K562 (cell line): ENCODE results near the gene C1QTNF6. TPM values are rescaled to one million over a fixed set of nuclear protein-coding genes. Genes with fewer than 3 reads are reported as not detected.

Experiments
- ATAC-seq: fragments of 200-7000 bp; cut with Tn5 transposase; 3 replicates; pipeline ENCODE4 v1.9.1; 2020; ENCODE audit warnings: moderate library complexity
- BruUV-seq: library from RNA; stranded (reverse); fragments of 400-500 nt; replicated peaks from 2 replicates; lab custom pipeline; 2021; lab: Mats Ljungman, UMichigan
- CTCF ChIA-PET: fragments of 300-600 bp; formaldehyde crosslinking; extraction: SDS; loops from one replicate; lab custom pipeline; 2021; ENCODE audit warnings: low intra/inter-chr PET ratio; lab: Yijun Ruan, JAX
- POLR2A ChIA-PET: fragments of 300-600, 350-650 bp; sonication (Branson Sonifier 250); formaldehyde crosslinking; extraction: SDS; loops from one replicate; lab custom pipeline; 2021; ENCODE audit warnings: antibody characterized with exemption, inconsistent platforms; lab: Yijun Ruan, JAX
- DNase-seq, 4 experiments: peaks; one replicate each; pipeline versions ENCODE4 v3.0.0 to v3.0.0-alpha.2; 2011 to 2018; ENCODE audit warnings: low spot score in 3 of 4, mixed read lengths in 3 of 4; ENCODE audit errors: extremely low read depth in 1 of 4
- FAIRE-seq: peaks from 2 replicates; lab custom pipeline; 2011; peaks lifted over from hg19 to GRCh38; lab: Jason Lieb, UNC
- H2AFZ ChIP-seq: 2 replicates; pipeline ENCODE4 v1.6.0; 2011; ENCODE audit warnings: low read depth, low read length, control low read depth, inconsistent platforms
- H3K27ac ChIP-seq: fragments of 200-600 bp; 3 replicates; pipeline ENCODE4 v1.8.0; 2011; ENCODE audit warnings: low read depth, mild to moderate bottlenecking, control low read depth, inconsistent platforms, low read length, moderate library complexity, mixed read lengths; ENCODE audit errors: extremely low read depth
- H3K27me3 ChIP-seq, 2 experiments: fragments of 300-600 bp in 1 of 2; 2 replicates in 1 of 2; 3 replicates in 1 of 2; pipeline versions ENCODE4 v1.6.0 to v1.8.0; 2011; ENCODE audit warnings: inconsistent platforms in 2 of 2, low read length in 2 of 2, mild to moderate bottlenecking in 1 of 2, mixed read lengths in 1 of 2, moderate library complexity in 1 of 2; ENCODE audit not compliant: control insufficient read depth in 2 of 2, insufficient read depth in 2 of 2
- H3K36me3 ChIP-seq: fragments of 300-600 bp; 3 replicates; pipeline ENCODE4 v1.8.0; 2011; ENCODE audit warnings: mild to moderate bottlenecking, low read length, inconsistent platforms; ENCODE audit not compliant: control insufficient read depth, insufficient read depth
- H3K4me1 ChIP-seq, 2 experiments: fragments of 200-600 bp in 1 of 2; replicated peaks in 1 of 2; 2 replicates in 1 of 2; 3 replicates in 1 of 2; pipeline versions ENCODE4 v1.5.1 to v1.8.0; 2011; ENCODE audit warnings: inconsistent platforms in 2 of 2, low read length in 2 of 2, mild to moderate bottlenecking in 1 of 2, mixed read lengths in 1 of 2, moderate library complexity in 1 of 2; ENCODE audit not compliant: control insufficient read depth in 2 of 2, insufficient read depth in 2 of 2
- H3K4me2 ChIP-seq: 2 replicates; pipeline ENCODE4 v1.6.1; 2011; ENCODE audit warnings: low read length, control low read depth, inconsistent platforms, mixed read lengths; ENCODE audit not compliant: insufficient read depth
- H3K4me3 ChIP-seq: fragments of 200-600 bp; sonication (generic), shearing (Covaris generic); 2 replicates; pipeline ENCODE4 v1.5.1; 2016; ENCODE audit warnings: control low read depth, inconsistent platforms
- H3K79me2 ChIP-seq: fragments of 200-600 bp; 3 replicates; pipeline ENCODE4 v1.8.0; 2011; ENCODE audit warnings: low read length, inconsistent platforms; ENCODE audit not compliant: control insufficient read depth, insufficient read depth
- H3K9ac ChIP-seq, 2 experiments: 2 replicates each; pipeline versions ENCODE4 v1.6.0 to v1.6.1; 2011; ENCODE audit warnings: low read depth in 2 of 2, low read length in 2 of 2, control low read depth in 1 of 2, inconsistent platforms in 1 of 2, mild to moderate bottlenecking in 1 of 2, mixed read lengths in 1 of 2; ENCODE audit not compliant: insufficient read depth in 1 of 2
- H3K9me1 ChIP-seq: one replicate; pipeline ENCODE4 v1.6.0; 2011; ENCODE audit warnings: inconsistent platforms, mild to moderate bottlenecking, low read length, moderate library complexity; ENCODE audit not compliant: control insufficient read depth, insufficient read depth
- H3K9me3 ChIP-seq: replicated peaks from 2 replicates; pipeline ENCODE4 v1.5.1; 2011; ENCODE audit warnings: low read depth, low read length, inconsistent platforms; ENCODE audit not compliant: control insufficient read depth, insufficient read depth
- H4K20me1 ChIP-seq: replicated peaks from 2 replicates; pipeline ENCODE4 v1.6.1; 2011; ENCODE audit warnings: low read length, inconsistent platforms, mixed read lengths; ENCODE audit not compliant: control insufficient read depth, insufficient read depth
- EHMT2 ChIP-seq: fragments of 450-650 bp; IDR thresholded peaks from 2 replicates; pipeline ENCODE4 v1.6.1; 2018; ENCODE audit warnings: antibody characterized with exemption
- NFIX ChIP-seq: fragments of 250-450 bp; sonication (Bioruptor Pico); IDR thresholded peaks from 2 replicates; pipeline ENCODE4 v1.4.0; 2020; ENCODE audit warnings: low read depth, mild to moderate bottlenecking, moderate library complexity
- POLR2H ChIP-seq: IDR thresholded peaks from 2 replicates; pipeline ENCODE4 v1.6.1; 2016; ENCODE audit warnings: missing genetic modification characterization, low read depth, mild to moderate bottlenecking, control low read depth, missing compliant biosample characterization, moderate library complexity
- SLC30A9 ChIP-seq: fragments of 250-450 bp; sonication (Bioruptor Pico); IDR thresholded peaks from 2 replicates; pipeline ENCODE4 v1.8.0; 2022; ENCODE audit warnings: mild to moderate bottlenecking, moderate library complexity
- SMARCC2 ChIP-seq: fragments of 450-650 bp; IDR thresholded peaks from 2 replicates; pipeline ENCODE4 v1.6.1; 2017; ENCODE audit warnings: antibody characterized with exemption, moderate library complexity, mild to moderate bottlenecking, low read depth
- TEAD2 ChIP-seq: fragments of 450-650 bp; IDR thresholded peaks from 2 replicates; pipeline ENCODE4 v1.6.1; 2016; ENCODE audit warnings: missing genetic modification characterization, control low read depth, missing compliant biosample characterization
- ZNF124 ChIP-seq: sonication (generic); formaldehyde crosslinking; IDR thresholded peaks from 2 replicates; pipeline ENCODE4 v1.8.1; 2022; ENCODE audit warnings: missing genetic modification reagents
- ZNF133 ChIP-seq: fragments of 250-450 bp; sonication (Bioruptor Pico); IDR thresholded peaks from 2 replicates; pipeline ENCODE4 v1.4.0; 2020; ENCODE audit warnings: mild to moderate bottlenecking
- ZNF311 ChIP-seq: fragments of 250-450 bp; sonication (Bioruptor Pico); IDR thresholded peaks from 2 replicates; pipeline ENCODE4 v1.4.0; 2020; ENCODE audit warnings: mild to moderate bottlenecking, moderate library complexity
- WGBS: fragments of 100-300 bp; shearing (Covaris generic); methylation state at CpG from one replicate; pipeline ENCODE4 v1.1.6; 2016; ENCODE audit warnings: low coverage, mixed read lengths; ENCODE audit not compliant: insufficient coverage; ENCODE audit errors: missing lambda C conversion rate; 5-methylcytosine and 5-hydroxymethylcytosine counted together
- in situ Hi-C: fragments of 300-500 bp; cut with MboI; formaldehyde crosslinking; loops from 4 replicates; pipeline ENCODE4 v1.15.0; 2018; ENCODE audit warnings: inconsistent platforms, mixed read lengths
- intact Hi-C: fragments of 100-400 bp; cut with micrococcal nuclease; formaldehyde crosslinking; loops from 2 replicates; pipeline ENCODE4 v1.14.2; 2022
- polyA plus RNA-seq, 8 experiments: library from polyadenylated mRNA; depleted of rRNA in 4 of 8; stranded (reverse) in 5 of 8; unstranded in 3 of 8; fragments of >200 nt; fragmentation: Nextera tagmentation in 2 of 8; fragmentation: Illumina TruSeq in 1 of 8; extraction: Ambion mirVana in 2 of 8; extraction: Trizol in 1 of 8; gene quantifications; 2 replicates each; pipeline versions ENCODE4 v1.2.1 to v1.2.3, GENCODE V29; 2011 to 2014; ENCODE audit warnings: inconsistent platforms in 1 of 8, missing spikeins in 1 of 8
- total RNA-seq, 7 experiments: library from RNA; depleted of rRNA in 6 of 7; stranded (reverse); fragments of >200 nt in 6 of 7; fragmentation: Illumina TruSeq in 2 of 7; extraction: Trizol in 2 of 7; gene quantifications; 2 replicates each; pipeline versions ENCODE4 v1.2.1 to v1.2.3, GENCODE V29; 2011 to 2021; ENCODE audit warnings: low replicate concordance in 1 of 7
- TF ChIP-seq, protein P1 (sequence below): fragments of 200-800 bp; sonication (Bioruptor generic); IDR thresholded peaks from 2 replicates; pipeline ENCODE4 v1.6.1; 2016; ENCODE audit warnings: missing genetic modification characterization, missing compliant biosample characterization
- TF ChIP-seq, protein P2 (sequence below), 2 experiments: fragments of 450-650 bp in 1 of 2; sonication (generic) in 1 of 2; formaldehyde crosslinking in 1 of 2; IDR thresholded peaks in 1 of 2; conservative IDR thresholded peaks in 1 of 2; 2 replicates each; pipeline versions ENCODE4 v1.6.1 to v1.8.1; 2016 to 2023; ENCODE audit warnings: mild to moderate bottlenecking in 2 of 2, moderate library complexity in 2 of 2, inconsistent platforms in 1 of 2, missing genetic modification reagents in 1 of 2
- TF ChIP-seq, protein P3 (sequence below), 2 experiments: IDR thresholded peaks in 1 of 2; conservative IDR thresholded peaks in 1 of 2; 2 replicates each; pipeline ENCODE4 v1.6.1; 2016; ENCODE audit warnings: low read depth in 2 of 2, mild to moderate bottlenecking in 1 of 2, missing compliant biosample characterization in 1 of 2, missing genetic modification characterization in 1 of 2, moderate library complexity in 1 of 2

C1QTNF6 gene
- total and polyA plus RNA-seq, 9 of the 15 experiments (the other 6 are each of a cell fraction or from before 2014, with no cell fraction given): 0.18 to 0.92 (median 0.55) TPM

DNA sequence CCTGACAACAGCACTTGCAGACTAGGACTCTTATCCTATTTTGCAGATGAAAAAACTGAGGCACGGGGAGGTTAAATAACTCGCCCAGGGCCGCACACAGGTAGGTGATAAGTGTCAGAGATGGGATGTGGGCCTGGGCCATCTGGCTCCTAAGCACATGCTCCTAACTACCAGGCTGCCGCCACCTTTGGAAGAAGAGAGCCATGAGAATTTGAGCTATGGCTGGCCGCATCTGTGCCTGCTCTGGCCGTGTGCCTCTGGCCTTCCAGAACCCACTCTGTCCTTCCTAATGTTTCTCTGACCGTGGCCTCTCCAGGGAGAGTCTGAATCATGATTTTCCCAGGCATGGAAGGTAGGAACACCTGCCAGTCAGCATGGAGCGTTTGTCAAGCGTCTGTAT is 23.0 kb downstream of the C1QTNF6 start:
- in situ Hi-C loops (loop anchor here (5.0 kb wide), 1 partner anchor 292 kb away; no protein-coding TSS in a partner anchor), intact Hi-C loops (no loop called here)
- Histone ChIP-seq H3K36me3 (no peaks in the 10 kb centered on the region), H2AFZ (no peak overlapping the region), H3K9me1 (no peaks in the 10 kb centered on the region), H4K20me1 (no peaks in the 10 kb centered on the region), H3K4me2 (no peak overlapping the region), H3K79me2 (no peaks in the 10 kb centered on the region), H3K4me1 (peaks cover 0 to 13% of the 10 kb centered on the region in 2 experiments; a peak in 2 of 5 replicates), H3K27ac (no peak overlapping the region), H3K4me3 (no peak overlapping the region), H3K9ac (0 out of 4 replicates have a peak overlapping the region, but pooled peaks of 1 of the 2 experiments have one; percentile 35), H3K27me3 (peaks cover 0 to 3% of the 10 kb centered on the region in 2 experiments; a peak in 3 of 5 replicates), H3K9me3 (no peaks in the 10 kb centered on the region; the same call in 1 of the 2 replicates)
- 20% methylated on average over 9 of the region's 9 CpGs for WGBS
- DNase-seq (no peak), FAIRE-seq (no peak), ATAC-seq (no peak)
- CTCF ChIA-PET: interaction anchor here (0.8 kb wide), 1 partner anchor 27 kb away, joined by 3 read pairs; no protein-coding TSS in a partner anchor
- BruUV-seq: no TSS peak
- POLR2A ChIA-PET: no interaction called here
- TF ChIP-seq SLC30A9 (CRISPR knock-in tag) (no peak), TEAD2 (tag) (no peak), ZNF124 (CRISPR knock-in tag) (no peak), POLR2H (tag) (no peak), SMARCC2 (no peak), EHMT2 (no peak), NFIX (CRISPR knock-in tag) (no peak), ZNF311 (CRISPR knock-in tag) (no peak), ZNF133 (CRISPR knock-in tag) (no peak)
- TF ChIP-seq, protein P1, sequence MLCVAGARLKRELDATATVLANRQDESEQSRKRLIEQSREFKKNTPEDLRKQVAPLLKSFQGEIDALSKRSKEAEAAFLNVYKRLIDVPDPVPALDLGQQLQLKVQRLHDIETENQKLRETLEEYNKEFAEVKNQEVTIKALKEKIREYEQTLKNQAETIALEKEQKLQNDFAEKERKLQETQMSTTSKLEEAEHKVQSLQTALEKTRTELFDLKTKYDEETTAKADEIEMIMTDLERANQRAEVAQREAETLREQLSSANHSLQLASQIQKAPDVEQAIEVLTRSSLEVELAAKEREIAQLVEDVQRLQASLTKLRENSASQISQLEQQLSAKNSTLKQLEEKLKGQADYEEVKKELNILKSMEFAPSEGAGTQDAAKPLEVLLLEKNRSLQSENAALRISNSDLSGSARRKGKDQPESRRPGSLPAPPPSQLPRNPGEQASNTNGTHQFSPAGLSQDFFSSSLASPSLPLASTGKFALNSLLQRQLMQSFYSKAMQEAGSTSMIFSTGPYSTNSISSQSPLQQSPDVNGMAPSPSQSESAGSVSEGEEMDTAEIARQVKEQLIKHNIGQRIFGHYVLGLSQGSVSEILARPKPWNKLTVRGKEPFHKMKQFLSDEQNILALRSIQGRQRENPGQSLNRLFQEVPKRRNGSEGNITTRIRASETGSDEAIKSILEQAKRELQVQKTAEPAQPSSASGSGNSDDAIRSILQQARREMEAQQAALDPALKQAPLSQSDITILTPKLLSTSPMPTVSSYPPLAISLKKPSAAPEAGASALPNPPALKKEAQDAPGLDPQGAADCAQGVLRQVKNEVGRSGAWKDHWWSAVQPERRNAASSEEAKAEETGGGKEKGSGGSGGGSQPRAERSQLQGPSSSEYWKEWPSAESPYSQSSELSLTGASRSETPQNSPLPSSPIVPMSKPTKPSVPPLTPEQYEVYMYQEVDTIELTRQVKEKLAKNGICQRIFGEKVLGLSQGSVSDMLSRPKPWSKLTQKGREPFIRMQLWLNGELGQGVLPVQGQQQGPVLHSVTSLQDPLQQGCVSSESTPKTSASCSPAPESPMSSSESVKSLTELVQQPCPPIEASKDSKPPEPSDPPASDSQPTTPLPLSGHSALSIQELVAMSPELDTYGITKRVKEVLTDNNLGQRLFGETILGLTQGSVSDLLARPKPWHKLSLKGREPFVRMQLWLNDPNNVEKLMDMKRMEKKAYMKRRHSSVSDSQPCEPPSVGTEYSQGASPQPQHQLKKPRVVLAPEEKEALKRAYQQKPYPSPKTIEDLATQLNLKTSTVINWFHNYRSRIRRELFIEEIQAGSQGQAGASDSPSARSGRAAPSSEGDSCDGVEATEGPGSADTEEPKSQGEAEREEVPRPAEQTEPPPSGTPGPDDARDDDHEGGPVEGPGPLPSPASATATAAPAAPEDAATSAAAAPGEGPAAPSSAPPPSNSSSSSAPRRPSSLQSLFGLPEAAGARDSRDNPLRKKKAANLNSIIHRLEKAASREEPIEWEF: no peak
- TF ChIP-seq, protein P2, sequence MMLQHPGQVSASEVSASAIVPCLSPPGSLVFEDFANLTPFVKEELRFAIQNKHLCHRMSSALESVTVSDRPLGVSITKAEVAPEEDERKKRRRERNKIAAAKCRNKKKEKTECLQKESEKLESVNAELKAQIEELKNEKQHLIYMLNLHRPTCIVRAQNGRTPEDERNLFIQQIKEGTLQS (IDR thresholded peaks at IDR 0.05): no peak
- TF ChIP-seq, protein P2 (CRISPR knock-in tag; conservative IDR thresholded peaks at IDR 0.05): no peak
- TF ChIP-seq, protein P3, sequence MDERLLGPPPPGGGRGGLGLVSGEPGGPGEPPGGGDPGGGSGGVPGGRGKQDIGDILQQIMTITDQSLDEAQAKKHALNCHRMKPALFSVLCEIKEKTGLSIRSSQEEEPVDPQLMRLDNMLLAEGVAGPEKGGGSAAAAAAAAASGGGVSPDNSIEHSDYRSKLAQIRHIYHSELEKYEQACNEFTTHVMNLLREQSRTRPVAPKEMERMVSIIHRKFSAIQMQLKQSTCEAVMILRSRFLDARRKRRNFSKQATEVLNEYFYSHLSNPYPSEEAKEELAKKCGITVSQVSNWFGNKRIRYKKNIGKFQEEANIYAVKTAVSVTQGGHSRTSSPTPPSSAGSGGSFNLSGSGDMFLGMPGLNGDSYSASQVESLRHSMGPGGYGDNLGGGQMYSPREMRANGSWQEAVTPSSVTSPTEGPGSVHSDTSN (CRISPR knock-in tag; IDR thresholded peaks at IDR 0.05; ENCODE audit: low read depth): no peak
- TF ChIP-seq, protein P3 (tag; conservative IDR thresholded peaks at IDR 0.05; ENCODE audit: low read depth): no peak
